ENCODE data around the gene RPS6KB2. TPM values are rescaled to one million over a fixed set of nuclear protein-coding genes. Genes with fewer than 3 reads are reported as not detected.

RPS6KB2 gene
- total and polyA plus RNA-seq, 10 of the 15 experiments (the other 5 are each of a cell fraction or from before 2014, with no cell fraction given), result 0.39 to 101 (median 58.4) TPM

DNA sequence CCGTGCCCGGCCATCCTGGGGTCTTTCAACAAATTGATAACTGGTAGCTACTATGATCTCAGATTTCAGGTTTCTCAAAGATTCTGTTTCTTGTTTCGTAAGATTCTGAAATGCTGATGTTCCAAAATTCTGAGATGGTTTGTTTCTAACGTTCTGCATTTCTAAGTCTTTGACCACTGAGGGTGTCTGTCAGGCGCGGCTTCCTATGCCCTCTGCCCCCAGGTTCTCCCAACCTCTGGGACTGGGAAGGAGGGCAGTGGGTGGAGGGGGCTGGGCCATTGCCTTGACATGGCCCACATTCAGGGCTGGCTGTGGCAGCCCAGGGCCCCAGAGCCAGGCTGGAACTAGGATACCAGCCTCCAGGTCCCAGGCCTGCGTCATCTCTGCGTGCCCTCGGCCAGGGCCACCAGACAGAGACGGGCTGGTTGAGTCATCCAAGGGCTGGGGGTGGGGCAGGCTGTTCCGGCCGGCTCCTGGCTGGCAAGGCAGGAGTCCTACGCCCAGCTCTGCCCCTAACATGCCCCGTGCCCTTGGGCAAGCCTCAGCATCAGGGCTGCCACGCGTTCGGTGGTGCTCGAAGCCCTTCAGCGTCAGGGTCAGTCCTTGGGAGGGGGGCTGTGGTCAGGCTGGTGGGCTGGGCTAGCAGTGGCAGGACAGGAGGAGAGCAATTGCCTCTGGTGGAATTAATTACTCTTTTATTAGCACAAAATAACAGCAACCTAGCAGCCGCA lies 35.6 kb downstream of the RPS6KB2 start:
- in situ Hi-C loops (cut with MboI), result no loop called here
- H3K27ac ChIP-seq (ENCODE audit: control insufficient read depth, insufficient read depth), result peak overlapping the region; percentile 77
- no peaks in the 10 kb centered on the region for H3K27me3 ChIP-seq (replicated peaks in 1 of 2; ENCODE audit: control insufficient read depth in 2 of 2, insufficient read depth in 2 of 2, low read length in 1 of 2)
- H4K20me1 ChIP-seq (ENCODE audit: control insufficient read depth, insufficient read depth), result no peaks in the 10 kb centered on the region
- H3K4me2 ChIP-seq (ENCODE audit: control insufficient read depth, insufficient read depth), result peak overlapping the region; percentile 97
- DNase-seq (ENCODE audit: low read depth, low spot score) (no peak), ATAC-seq (no peak), FAIRE-seq (no peak)
- peak overlapping the region; percentile 79; the same call in 1 of the 2 replicates for H2AFZ ChIP-seq (ENCODE audit: control insufficient read depth, low read depth, low read length)
- H3K36me3 ChIP-seq (ENCODE audit: control insufficient read depth in 2 of 2, insufficient read depth in 2 of 2, low read length in 1 of 2), result no peaks in the 10 kb centered on the region; a peak in 1 of 4 replicates
- BruUV-seq (replicated peaks), result no TSS peak
- ChIA-PET SMC1A (ENCODE audit: uncharacterized antibody, unreplicated experiment) (no interaction called here), POLR2A (interaction anchor here (0.6 to 6.3 kb wide), 4 partner anchors 21 to 61 kb away, joined by 3 to 50 read pairs (median 22); partner anchors contain the start of genes CORO1B, PPP1CA, PTPRCAP and RPS6KB2), CTCF (interaction anchor here (0.6 to 1.4 kb wide), 2 partner anchors 14 to 63 kb away, joined by 3 read pairs; no protein-coding TSS in a partner anchor), RAD21 (ENCODE audit: unreplicated experiment) (interaction anchor here (1.4 kb wide), 1 partner anchor 26 kb away, joined by 3 read pairs; the partner anchor contains the start of gene PTPRCAP)
- peak overlapping the region; percentile 74 for H3K4me3 ChIP-seq
- intact Hi-C loops (cut with micrococcal nuclease; ENCODE audit: unreplicated experiment), result no loop called here
- peaks cover 14% of the 10 kb centered on the region for H3K79me2 ChIP-seq (ENCODE audit: control insufficient read depth, insufficient read depth, low read length)
- peaks cover 41% of the 10 kb centered on the region for H3K4me1 ChIP-seq (ENCODE audit: control insufficient read depth, insufficient read depth, low read length)
- H3K9ac ChIP-seq (ENCODE audit: control insufficient read depth, insufficient read depth, low read length), result peak overlapping the region; percentile 64; the same call in 1 of the 2 replicates
- 51% methylated on average over 20 of the region's 20 CpGs for WGBS (ENCODE audit: insufficient coverage, insufficient replicate concordance, low lambda C conversion rate, missing lambda C conversion rate)
- no peaks in the 10 kb centered on the region for H3K9me3 ChIP-seq (replicated peaks; ENCODE audit: control insufficient read depth, insufficient read depth, low read length)
- TF ChIP-seq BACH1 (IDR thresholded peaks at IDR 0.05; ENCODE audit: borderline replicate concordance) (0 out of 2 replicates have a peak, but pooled peaks have one; percentile 10), SMARCA5 (IDR thresholded peaks at IDR 0.05) (0 out of 2 replicates have a peak, but pooled peaks have one; percentile 12), SIN3A (IDR thresholded peaks at IDR 0.05; ENCODE audit: low read depth, low read length) (0 out of 2 replicates have a peak, but pooled peaks have one; percentile 4), PML (IDR thresholded peaks at IDR 0.05; ENCODE audit: low read length) (no peak), CHD2 (IDR thresholded peaks at IDR 0.05; ENCODE audit: borderline replicate concordance, low read depth, low read length) (no peak), POLR2A (IDR thresholded peaks at IDR 0.05; ENCODE audit: low read depth, low read length) (peak; percentile 56), IKZF2 (IDR thresholded peaks at IDR 0.05) (no peak), GATAD2B (conservative IDR thresholded peaks at IDR 0.05; ENCODE audit: low read depth) (0 out of 2 replicates have a peak, but pooled peaks have one; percentile 15)
